GM15510 (cell line): ENCODE results near the gene DOCK9.

Experiments used
- POLR2A ChIP-seq: IDR thresholded peaks from 3 replicates; pipeline ENCODE4 v1.6.1; 2011; ENCODE audit warnings: borderline replicate concordance; ENCODE audit not compliant: insufficient read length; ENCODE audit errors: extremely low read depth

DOCK9 gene

GRCh38 chr13:98954313-98954712 is 23.6 kb downstream of the DOCK9 start:
- no peak for TF ChIP-seq POLR2A

GRCh38 chr13:98951266-98951665 is 26.6 kb downstream of the DOCK9 start:
- TF ChIP-seq POLR2A = no peak

- no peak for TF ChIP-seq POLR2A
These were observed 27.2 kb downstream of the DOCK9 start for GRCh38 chr13:98950705-98951104.

- no peak for TF ChIP-seq POLR2A
These were observed 29.9 kb downstream of the DOCK9 start for GRCh38 chr13:98947925-98948324.

- TF ChIP-seq POLR2A = no peak
These were observed 31.8 kb downstream of the DOCK9 start for GRCh38 chr13:98945863-98946605.

GRCh38 chr13:98944336-98944735 is 33.5 kb downstream of the DOCK9 start:
- TF ChIP-seq POLR2A = no peak

- TF ChIP-seq POLR2A = no peak
These were observed 34.9 kb downstream of the DOCK9 start for GRCh38 chr13:98942997-98943396.

GRCh38 chr13:98942485-98942884 is 35.4 kb downstream of the DOCK9 start:
- no peak for TF ChIP-seq POLR2A

- no peak for TF ChIP-seq POLR2A
These were observed 36.3 kb downstream of the DOCK9 start for GRCh38 chr13:98941536-98941935.

GRCh38 chr13:98941126-98941525 is 36.7 kb downstream of the DOCK9 start:
- TF ChIP-seq POLR2A = no peak

- TF ChIP-seq POLR2A = no peak
These were observed 37.4 kb downstream of the DOCK9 start for GRCh38 chr13:98940325-98941001.

- TF ChIP-seq POLR2A = no peak
These were observed 38.1 kb downstream of the DOCK9 start for GRCh38 chr13:98939660-98940191.

GRCh38 chr13:98938801-98939200 is 39.1 kb downstream of the DOCK9 start:
- TF ChIP-seq POLR2A = no peak

- no peak for TF ChIP-seq POLR2A
These were observed 39.9 kb downstream of the DOCK9 start for GRCh38 chr13:98937911-98938381.

GRCh38 chr13:98934243-98934642 is 43.6 kb downstream of the DOCK9 start:
- no peak for TF ChIP-seq POLR2A

- no peak for TF ChIP-seq POLR2A
These were observed 47.7 kb downstream of the DOCK9 start for GRCh38 chr13:98930151-98930591.
